HEK293T (cell line): ENCODE data around the gene MLXIP.
A peak's percentile ranks its signal among the peaks of the same experiment; 100 is the strongest.

Source experiments
- CTCF ChIA-PET: fragments of 350-600 bp; formaldehyde crosslinking; extraction: SDS; loops from one replicate; lab custom pipeline; 2021; ENCODE audit warnings: antibody characterized with exemption, inconsistent platforms; lab: Yijun Ruan, JAX
- POLR2A ChIA-PET: fragments of 350-600 bp; formaldehyde crosslinking; extraction: SDS; loops from one replicate; lab custom pipeline; 2020; ENCODE audit warnings: antibody characterized with exemption, inconsistent platforms; lab: Yijun Ruan, JAX
- DNase-seq: peaks from one replicate; pipeline ENCODE4 v3.0.0; 2012; ENCODE audit warnings: mixed read lengths; ENCODE audit errors: extremely low spot score
- ARNT ChIP-seq: fragments of 450-650 bp; IDR thresholded peaks from 2 replicates; pipeline ENCODE4 v1.6.1; 2017; ENCODE audit warnings: mild to moderate bottlenecking
- BHLHE40 ChIP-seq: fragments of 450-650 bp; IDR thresholded peaks from 2 replicates; pipeline ENCODE4 v1.6.1; 2016; ENCODE audit warnings: mild to moderate bottlenecking, moderate library complexity, borderline replicate concordance
- CTBP1 ChIP-seq: fragments of 450-650 bp; IDR thresholded peaks from 2 replicates; pipeline ENCODE4 v1.6.1; 2016; ENCODE audit warnings: borderline replicate concordance
- ELF4 ChIP-seq: fragments of 450-650 bp; IDR thresholded peaks from 2 replicates; pipeline ENCODE4 v1.6.1; 2017; ENCODE audit warnings: antibody characterized with exemption
- FOXA1 ChIP-seq: fragments of 450-650 bp; IDR thresholded peaks from 2 replicates; pipeline ENCODE4 v1.6.1; 2016; ENCODE audit warnings: mild to moderate bottlenecking
- FOXK2 ChIP-seq: fragments of 450-650 bp; IDR thresholded peaks from 2 replicates; pipeline ENCODE4 v1.6.1; 2016; ENCODE audit warnings: mild to moderate bottlenecking
- FOXM1 ChIP-seq: fragments of 450-650 bp; IDR thresholded peaks from 2 replicates; pipeline ENCODE4 v1.6.1; 2017; ENCODE audit warnings: mild to moderate bottlenecking, borderline replicate concordance
- HDGF ChIP-seq: fragments of 450-650 bp; IDR thresholded peaks from 2 replicates; pipeline ENCODE4 v1.6.1; 2017; ENCODE audit warnings: antibody characterized with exemption, borderline replicate concordance
- L3MBTL2 ChIP-seq: fragments of 450-650 bp; conservative IDR thresholded peaks from 2 replicates; pipeline ENCODE4 v1.6.1; 2016; ENCODE audit warnings: mild to moderate bottlenecking
- LEF1 ChIP-seq: fragments of 450-650 bp; IDR thresholded peaks from 2 replicates; pipeline ENCODE4 v1.6.1; 2017; ENCODE audit warnings: mild to moderate bottlenecking, borderline replicate concordance
- NFRKB ChIP-seq: fragments of 450-650 bp; IDR thresholded peaks from 2 replicates; pipeline ENCODE4 v1.6.1; 2016; ENCODE audit warnings: mild to moderate bottlenecking, moderate library complexity
- SP1 ChIP-seq: fragments of 450-650 bp; IDR thresholded peaks from 2 replicates; pipeline ENCODE4 v1.6.1; 2017
- SUZ12 ChIP-seq: fragments of 450-650 bp; IDR thresholded peaks from 2 replicates; pipeline ENCODE4 v1.6.1; 2016; ENCODE audit warnings: mild to moderate bottlenecking
- TARDBP ChIP-seq: fragments of 450-650 bp; IDR thresholded peaks from 2 replicates; pipeline ENCODE4 v1.6.1; 2016
- ZNF384 ChIP-seq: fragments of 450-650 bp; IDR thresholded peaks from 2 replicates; pipeline ENCODE4 v1.6.1; 2016
- TF ChIP-seq, protein P1 (sequence below): fragments of 450-650 bp; IDR thresholded peaks from 2 replicates; pipeline ENCODE4 v1.6.1; 2016

Gene MLXIP

DNA sequence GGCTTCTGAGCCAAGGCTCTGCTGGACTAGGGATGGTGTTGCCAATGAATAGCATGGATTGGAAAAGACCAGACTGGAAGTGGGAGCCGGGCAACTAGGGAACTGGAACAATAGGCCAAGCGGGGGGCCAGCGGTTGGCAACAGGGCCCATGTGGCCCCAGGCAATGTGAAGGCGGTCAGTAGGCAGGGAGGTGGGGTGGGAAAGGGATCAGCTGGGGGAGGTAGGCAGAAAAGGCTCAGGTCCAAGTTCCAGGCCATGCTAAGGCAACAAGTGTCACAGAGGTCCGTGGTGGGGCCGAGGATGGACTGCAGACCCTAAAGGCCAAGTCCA lies 14.9 kb upstream of the MLXIP start:
- TF ChIP-seq, protein P1, sequence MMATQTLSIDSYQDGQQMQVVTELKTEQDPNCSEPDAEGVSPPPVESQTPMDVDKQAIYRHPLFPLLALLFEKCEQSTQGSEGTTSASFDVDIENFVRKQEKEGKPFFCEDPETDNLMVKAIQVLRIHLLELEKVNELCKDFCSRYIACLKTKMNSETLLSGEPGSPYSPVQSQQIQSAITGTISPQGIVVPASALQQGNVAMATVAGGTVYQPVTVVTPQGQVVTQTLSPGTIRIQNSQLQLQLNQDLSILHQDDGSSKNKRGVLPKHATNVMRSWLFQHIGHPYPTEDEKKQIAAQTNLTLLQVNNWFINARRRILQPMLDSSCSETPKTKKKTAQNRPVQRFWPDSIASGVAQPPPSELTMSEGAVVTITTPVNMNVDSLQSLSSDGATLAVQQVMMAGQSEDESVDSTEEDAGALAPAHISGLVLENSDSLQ, result no peak
- TF ChIP-seq SUZ12 (no peak), ZNF384 (no peak)
- ChIA-PET CTCF (interaction anchor here (0.9 to 1.5 kb wide), 5 partner anchors 8 to 60 kb away, joined by 3 to 12 read pairs (median 5); no protein-coding TSS in a partner anchor), POLR2A (interaction anchor here (0.9 to 1.7 kb wide), 7 partner anchors 9 to 56 kb away, joined by 3 to 7 read pairs (median 3); no protein-coding TSS in a partner anchor)
- DNase-seq, result no peak

DNA sequence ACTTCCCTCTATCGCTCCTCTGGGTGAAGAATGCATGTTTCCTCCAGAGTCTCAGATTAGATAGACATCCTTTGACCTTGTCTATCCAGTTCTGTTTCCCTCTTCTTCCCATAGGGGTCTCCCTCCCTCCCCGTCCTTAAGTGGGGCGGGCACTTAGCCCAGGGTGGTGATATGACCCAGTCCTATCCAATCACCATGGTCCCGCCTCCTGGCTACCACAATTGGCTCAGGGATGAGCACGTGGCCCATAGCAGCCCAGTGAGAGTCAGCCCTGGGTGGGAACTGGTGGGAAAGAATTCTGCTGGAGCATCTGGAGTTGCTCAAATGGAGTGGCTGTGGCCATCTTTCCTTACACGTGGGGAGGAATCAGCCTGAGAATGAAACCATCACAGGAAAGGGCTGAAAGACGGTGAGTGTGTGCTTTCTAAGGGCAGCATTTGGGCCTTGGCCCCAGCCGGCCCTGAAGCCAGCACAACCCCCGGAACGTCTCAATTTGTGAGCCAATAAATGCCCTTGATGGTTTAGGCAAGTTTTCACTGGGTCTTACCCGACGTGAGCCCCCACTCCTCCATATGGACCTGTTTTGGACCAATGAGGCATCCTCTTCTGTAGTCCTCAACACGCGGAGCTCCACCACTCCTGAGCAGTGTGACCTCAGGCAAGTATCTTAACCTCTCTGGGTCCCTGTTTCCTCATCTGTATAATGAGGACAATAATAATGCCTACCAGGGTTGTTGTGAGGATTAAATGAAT lies 14.4 kb upstream of the MLXIP start:
- TF ChIP-seq L3MBTL2, result peak; percentile 100
- TF ChIP-seq ARNT, result no peak
- TF ChIP-seq ELF4, result no peak
- no peak for TF ChIP-seq FOXK2
- TF ChIP-seq, protein P1, result peak; percentile 89
- TF ChIP-seq NFRKB, result peak; percentile 66; the same call in 1 of the 2 replicates
- TF ChIP-seq FOXM1, result no peak
- no peak for TF ChIP-seq FOXA1
- ChIA-PET POLR2A (interaction anchor here (1.5 to 2.0 kb wide), 3 partner anchors 8 to 47 kb away, joined by 5 to 8 read pairs (median 7); no protein-coding TSS in a partner anchor), CTCF (interaction anchor here (0.6 to 1.5 kb wide), 4 partner anchors 10 to 270 kb away, joined by 3 to 12 read pairs (median 4); no protein-coding TSS in a partner anchor)
- DNase-seq, result peak; percentile 93

DNA sequence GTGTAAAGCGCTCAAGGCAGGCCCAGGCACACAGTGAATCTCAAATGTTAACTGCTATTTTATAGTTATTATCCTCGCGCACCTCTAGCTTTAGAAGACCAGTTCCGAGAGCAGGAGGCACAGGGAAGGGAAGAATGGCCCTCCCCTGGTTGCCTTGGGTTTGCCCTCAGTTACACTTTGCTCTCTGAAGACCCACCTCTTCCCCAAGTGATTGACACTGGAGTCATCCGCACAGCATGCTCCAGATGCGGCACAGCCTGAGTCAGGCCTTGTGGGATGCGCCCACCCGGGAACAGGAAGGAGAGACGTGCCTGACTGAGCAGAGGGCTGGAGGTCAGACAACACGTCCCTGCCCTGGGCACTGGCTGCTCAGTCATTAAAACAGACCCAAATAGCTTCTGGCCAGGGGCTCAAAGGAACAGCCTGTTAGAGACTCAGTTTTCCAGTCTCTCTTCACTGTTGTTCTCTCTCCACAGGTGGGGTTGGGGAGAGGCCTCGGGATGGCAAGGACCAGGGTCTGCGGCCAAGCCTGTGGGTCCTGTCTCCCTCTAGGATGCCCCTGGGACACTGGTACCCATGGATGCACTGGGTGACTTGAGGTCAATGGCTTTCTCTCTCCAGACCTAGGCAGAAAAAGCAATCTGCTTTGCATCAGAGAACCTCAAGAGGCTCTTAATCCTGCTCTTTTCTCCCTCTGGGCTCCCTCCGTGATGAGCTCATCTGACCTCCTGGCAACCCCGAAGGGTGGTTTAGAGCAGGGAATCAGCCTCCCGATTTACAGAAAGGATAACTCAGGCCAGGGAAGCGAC lies 13.6 kb upstream of the MLXIP start:
- CTCF ChIA-PET, result interaction anchor here (0.6 to 1.5 kb wide), 4 partner anchors 10 to 271 kb away, joined by 3 to 4 read pairs (median 3); no protein-coding TSS in a partner anchor

DNA sequence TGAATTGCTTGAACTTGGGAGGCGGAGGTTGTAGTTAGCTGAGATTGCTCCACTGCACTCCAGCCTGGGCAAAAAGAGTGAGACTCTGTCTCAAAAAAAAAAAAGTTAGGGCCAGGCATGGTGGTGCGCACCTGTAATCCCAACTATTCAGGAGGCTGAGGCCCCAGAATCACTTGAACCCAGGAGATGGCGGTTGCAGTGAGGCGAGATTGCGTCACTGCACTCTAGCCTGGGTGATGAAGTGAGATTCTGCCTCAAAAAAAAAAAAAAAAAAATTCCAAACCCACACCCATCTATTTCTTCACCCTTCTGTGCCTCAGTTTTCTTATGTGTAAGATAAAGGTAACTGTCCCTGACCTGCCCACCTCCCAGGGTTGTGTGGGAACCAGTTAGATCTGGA lies 11.0 kb upstream of the MLXIP start:
- ChIA-PET POLR2A (interaction anchor here (0.7 to 1.3 kb wide), 2 partner anchors 8 to 11 kb away, joined by 3 read pairs; partner anchors contain the start of gene MLXIP), CTCF (no interaction called here)
- TF ChIP-seq ZNF384, result no peak
- no peak for TF ChIP-seq FOXA1
- TF ChIP-seq LEF1, result no peak
- TF ChIP-seq SP1, result no peak
- TF ChIP-seq HDGF, result no peak
- TF ChIP-seq, protein P1, result no peak
- no peak for TF ChIP-seq NFRKB
- TF ChIP-seq FOXM1, result no peak
- no peak for TF ChIP-seq ELF4
- no peak for TF ChIP-seq FOXK2
- no peak for DNase-seq

More for the DNA sequence above, 13.6 kb upstream of the MLXIP start:
- POLR2A ChIA-PET, result interaction anchor here (1.2 to 2.0 kb wide), 2 partner anchors 10 to 13 kb away, joined by 7 to 8 read pairs; partner anchors contain the start of gene MLXIP
- peak; percentile 37 for DNase-seq
- TF ChIP-seq, protein P1, result peak; percentile 98
- TF ChIP-seq CTBP1, result no peak

DNA sequence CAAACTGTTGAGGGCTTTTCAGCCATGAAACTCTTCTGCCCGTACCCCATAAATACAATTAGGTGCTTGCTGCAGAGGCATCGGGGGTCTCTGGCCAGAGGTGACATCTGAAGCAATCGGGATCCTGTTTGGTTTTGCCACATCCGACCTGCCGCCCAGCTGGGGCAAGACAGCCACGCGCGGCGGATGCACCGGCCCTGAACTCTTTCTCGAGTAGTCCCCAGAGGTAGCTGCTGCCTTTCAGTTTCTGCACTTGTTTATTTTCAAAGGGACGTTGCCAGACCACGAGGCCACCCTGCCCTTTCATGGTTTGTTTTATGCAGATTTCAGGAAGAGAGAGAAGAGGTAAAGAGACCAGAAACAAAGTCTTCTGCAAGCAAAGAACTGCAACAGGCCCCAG lies 10.6 kb upstream of the MLXIP start:
- no peak for DNase-seq
- ChIA-PET POLR2A (interaction anchor here (1.3 kb wide), 1 partner anchor 10 kb away, joined by 3 read pairs; the partner anchor contains the start of gene MLXIP), CTCF (no interaction called here)
- TF ChIP-seq FOXM1, result no peak
- no peak for TF ChIP-seq L3MBTL2
- TF ChIP-seq SP1, result no peak
- no peak for TF ChIP-seq BHLHE40
- no peak for TF ChIP-seq FOXA1
- TF ChIP-seq SUZ12, result no peak
- no peak for TF ChIP-seq NFRKB
- TF ChIP-seq LEF1, result no peak
- TF ChIP-seq CTBP1, result no peak
- no peak for TF ChIP-seq ARNT
- TF ChIP-seq, protein P1, result no peak
- TF ChIP-seq TARDBP, result no peak
- no peak for TF ChIP-seq ZNF384
- no peak for TF ChIP-seq FOXK2
- TF ChIP-seq HDGF, result no peak
